Ectodermal cell (in vitro differentiated cells): ENCODE measurements around the gene TTBK2.
"Not testable (repeated sequence)": the region's sequence is repeated elsewhere in the genome, so short reads cannot be mapped to it uniquely, and the experiment has no call there.

Source experiments
- H3K27ac ChIP-seq: 2 replicates; pipeline ENCODE4 v1.7.0; 2013; ENCODE audit warnings: mild to moderate bottlenecking, low read depth, low read length; ENCODE audit not compliant: insufficient read depth, poor library complexity, severe bottlenecking
- H3K27me3 ChIP-seq: 2 replicates; pipeline ENCODE4 v1.7.0; 2013; ENCODE audit warnings: mild to moderate bottlenecking, low read length; ENCODE audit not compliant: insufficient read depth, control insufficient read depth, poor library complexity, severe bottlenecking
- H3K36me3 ChIP-seq: one replicate; pipeline ENCODE4 v1.7.0; 2013; ENCODE audit warnings: low read length; ENCODE audit not compliant: control insufficient read depth, insufficient read depth
- H3K4me1 ChIP-seq: one replicate; pipeline ENCODE4 v1.7.0; 2013; ENCODE audit warnings: low read length; ENCODE audit not compliant: control insufficient read depth, insufficient read depth
- H3K4me3 ChIP-seq: 2 replicates; pipeline ENCODE4 v1.7.0; 2013; ENCODE audit warnings: low read depth, low read length, control low read depth; ENCODE audit not compliant: insufficient read depth
- H3K9me3 ChIP-seq: 2 replicates; pipeline ENCODE4 v1.7.0; 2013; ENCODE audit warnings: mild to moderate bottlenecking, low read length, moderate library complexity; ENCODE audit not compliant: control insufficient read depth
- WGBS, 2 experiments: methylation state at CpG; one replicate each; pipeline ENCODE4 v1.1.7; 2013; ENCODE audit warnings: missing lambda C conversion rate in 2 of 2; 5-methylcytosine and 5-hydroxymethylcytosine counted together

The TTBK2 gene

DNA sequence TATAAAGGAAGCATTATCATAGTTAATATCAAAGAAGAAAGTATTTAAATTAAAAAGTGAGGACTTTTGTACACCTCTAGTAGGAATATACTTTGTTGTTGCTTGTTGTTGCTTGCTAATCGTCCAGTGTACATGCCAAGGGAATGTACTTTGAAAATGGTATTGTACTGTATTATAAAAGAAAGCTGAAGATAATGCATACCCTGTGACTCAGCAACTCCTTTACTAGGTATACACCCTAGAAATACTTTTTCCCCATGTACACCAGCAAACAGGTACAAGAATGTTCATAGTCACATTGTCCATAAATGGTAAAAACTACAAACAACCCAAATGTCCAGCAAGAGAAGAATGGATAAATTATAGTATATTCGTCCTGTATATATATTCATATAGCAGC is 12.0 kb downstream of the TTBK2 start:
- no peak overlapping the region for H3K27ac ChIP-seq
- H3K4me3 ChIP-seq, result no peak overlapping the region
- WGBS, 2 experiments, result 96 to 100% methylated on average over 1 of the region's 2 CpGs
- H3K27me3 ChIP-seq, result no peaks in the 10 kb centered on the region
- H3K4me1 ChIP-seq, result no peaks in the 10 kb centered on the region
- H3K9me3 ChIP-seq, result no peaks in the 10 kb centered on the region
- H3K36me3 ChIP-seq, result no peaks in the 10 kb centered on the region

DNA sequence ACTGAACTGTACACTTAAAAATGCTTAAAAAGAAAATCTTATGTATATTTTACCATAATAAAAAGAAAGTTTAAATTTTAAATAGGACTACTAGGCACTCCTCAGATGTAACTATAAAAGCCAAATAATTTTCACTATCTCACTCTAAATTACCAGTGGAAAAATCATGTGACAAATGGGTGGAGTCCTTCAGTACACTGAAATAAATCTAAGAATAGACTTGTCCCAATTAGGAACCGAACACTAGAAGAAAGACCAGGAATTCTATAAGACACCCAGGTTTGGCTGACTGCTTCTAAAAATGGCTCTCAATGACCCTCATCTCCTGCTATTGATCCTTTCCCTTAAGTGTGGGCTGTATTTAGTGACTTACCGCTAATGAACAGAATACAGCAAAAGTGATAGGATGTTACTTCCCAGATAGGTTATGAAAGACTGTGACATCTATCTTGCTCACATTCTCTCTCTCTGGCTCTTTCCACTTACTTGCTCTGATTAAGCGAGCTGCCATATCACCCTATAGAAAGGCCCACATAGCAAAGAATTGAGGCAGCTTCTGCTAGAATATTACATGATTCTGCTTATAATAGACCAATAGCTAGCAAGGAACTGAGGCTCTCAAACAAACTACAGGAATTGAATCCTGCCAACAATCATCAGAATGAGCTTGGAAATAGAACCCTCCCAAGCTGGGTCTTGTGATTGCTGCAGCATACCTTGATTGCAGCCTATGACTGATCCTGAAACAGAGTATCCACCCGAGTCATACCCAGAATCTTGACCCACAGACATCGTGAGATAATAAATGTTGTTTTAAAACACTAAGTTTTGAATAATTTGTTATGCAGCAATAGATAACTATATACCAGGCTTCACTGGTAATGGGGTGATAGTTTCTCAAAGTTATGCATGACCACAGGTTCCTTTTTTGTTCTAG is 16.9 kb downstream of the TTBK2 start:
- no peak overlapping the region for H3K27ac ChIP-seq
- H3K36me3 ChIP-seq, result no peaks in the 10 kb centered on the region
- WGBS, 2 experiments, result 74 to 76% methylated on average over 5 of the region's 5 CpGs

DNA sequence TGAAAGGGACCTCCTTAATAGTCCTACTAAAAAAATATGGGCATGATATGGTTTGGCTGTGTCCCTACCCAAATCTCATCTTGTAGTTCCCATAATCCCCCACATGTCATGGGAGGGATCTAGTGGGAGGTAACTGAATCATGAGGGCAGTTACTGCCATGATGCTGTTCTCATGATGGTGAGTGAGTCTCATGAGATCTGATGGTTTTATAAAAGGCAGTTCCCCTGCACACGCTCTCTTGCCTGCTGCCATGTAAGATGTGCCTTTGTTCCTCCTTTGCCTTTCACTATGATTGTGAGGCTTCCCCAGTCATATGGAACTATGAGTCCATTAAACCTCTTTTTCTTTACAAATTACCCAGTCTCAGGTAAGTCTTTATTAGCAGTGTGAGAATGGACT is 26.7 kb downstream of the TTBK2 start:
- H3K4me3 ChIP-seq, H3K27me3 ChIP-seq, H3K9me3 ChIP-seq, H3K27ac ChIP-seq, H3K4me1 ChIP-seq, H3K36me3 ChIP-seq: not testable (repeated sequence)
- WGBS, 2 experiments, result 90 to 96% methylated on average over 1 of the region's 1 CpG

More for the DNA sequence above, 16.9 kb downstream of the TTBK2 start:
- H3K27me3 ChIP-seq, result no peaks in the 10 kb centered on the region
- no peaks in the 10 kb centered on the region for H3K4me1 ChIP-seq
- no peaks in the 10 kb centered on the region for H3K9me3 ChIP-seq
- no peak overlapping the region for H3K4me3 ChIP-seq

DNA sequence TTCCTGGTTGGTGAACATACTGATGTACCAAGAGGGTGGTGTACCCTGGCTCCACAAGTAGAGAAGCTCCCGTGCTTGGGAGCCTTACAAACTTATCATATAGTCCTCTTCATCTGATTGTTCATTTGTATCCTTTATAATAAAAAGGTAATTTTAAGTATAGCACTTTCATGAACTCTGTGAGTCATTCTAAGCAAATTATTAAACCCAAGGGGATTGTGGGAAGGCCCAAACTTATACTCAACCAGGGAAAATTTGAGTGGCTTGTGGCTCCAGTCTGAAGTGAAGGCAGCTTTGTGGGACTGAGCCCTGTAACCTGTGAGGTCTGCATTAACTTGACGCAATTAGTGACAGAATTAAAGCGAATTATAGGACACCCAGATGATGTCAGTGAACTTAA is 29.0 kb downstream of the TTBK2 start:
- Histone ChIP-seq H3K4me1 (no peaks in the 10 kb centered on the region), H3K36me3 (no peaks in the 10 kb centered on the region), H3K4me3 (no peak overlapping the region), H3K9me3 (no peaks in the 10 kb centered on the region), H3K27me3 (no peaks in the 10 kb centered on the region), H3K27ac (no peak overlapping the region)
- WGBS, 2 experiments, result 97% methylated on average over 3 of the region's 3 CpGs

DNA sequence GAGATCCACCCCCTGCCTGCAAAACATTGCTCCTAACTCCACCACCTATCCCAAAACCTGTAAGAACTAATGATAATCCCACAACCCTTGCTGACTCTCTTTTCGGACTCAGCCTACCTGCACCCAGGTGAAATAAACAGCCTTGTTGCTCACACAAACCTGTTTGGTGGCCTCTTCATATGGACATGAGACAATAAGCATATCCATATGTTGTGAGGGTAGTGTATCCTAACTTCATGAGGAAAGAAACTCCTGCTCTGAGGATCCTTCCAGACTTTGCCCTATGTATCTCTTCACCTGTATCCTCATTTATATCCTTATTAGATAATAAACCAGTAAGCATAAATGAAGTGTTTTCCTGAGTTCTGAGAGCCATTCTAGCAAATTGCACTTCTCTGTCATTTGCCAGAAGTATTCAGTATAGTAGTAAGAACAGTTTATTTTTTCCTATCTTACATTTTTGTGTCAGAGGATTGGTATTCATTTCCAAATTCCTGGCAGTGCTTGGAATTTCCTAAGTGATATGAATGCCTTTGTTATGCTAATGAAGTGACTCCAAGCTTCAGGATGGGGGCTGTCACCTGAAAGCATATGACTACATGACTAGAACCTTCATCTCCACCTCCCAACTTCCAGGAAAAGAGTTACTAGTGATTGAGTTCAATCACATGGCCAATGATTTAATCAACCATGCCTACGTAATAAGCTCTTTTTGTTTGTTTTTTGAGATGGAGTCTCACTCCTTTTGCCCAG is 30.2 kb downstream of the TTBK2 start:
- no peaks in the 10 kb centered on the region for H3K27me3 ChIP-seq

DNA sequence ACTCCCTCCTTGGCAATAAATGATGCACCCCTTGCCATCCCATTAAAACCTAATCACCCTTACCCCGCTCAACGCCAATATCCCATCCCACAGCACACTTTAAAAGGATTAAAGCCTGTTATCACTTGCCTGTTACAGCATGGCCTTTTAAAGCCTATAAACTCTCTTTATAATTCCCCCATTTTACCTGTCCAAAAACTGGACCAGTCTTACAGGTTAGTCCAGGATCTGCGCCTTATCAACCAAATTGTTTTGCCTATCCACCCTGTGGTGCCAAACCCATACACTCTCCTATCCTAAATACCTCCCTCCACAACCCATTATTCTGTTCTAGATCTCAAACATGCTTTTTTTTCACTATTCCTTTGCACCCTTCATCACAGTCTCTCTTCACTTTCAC is 33.2 kb downstream of the TTBK2 start:
- not testable (repeated sequence) for H3K27ac ChIP-seq, H3K4me3 ChIP-seq, H3K36me3 ChIP-seq, H3K9me3 ChIP-seq, H3K27me3 ChIP-seq, H3K4me1 ChIP-seq
- 95 to 98% methylated on average over 3 of the region's 3 CpGs for WGBS, 2 experiments

More for the DNA sequence above, 30.2 kb downstream of the TTBK2 start:
- 85 to 87% methylated on average over 2 of the region's 2 CpGs for WGBS, 2 experiments
- H3K27ac ChIP-seq, result no peak overlapping the region
- no peak overlapping the region for H3K4me3 ChIP-seq
- H3K4me1 ChIP-seq, result no peaks in the 10 kb centered on the region
- H3K36me3 ChIP-seq, result no peaks in the 10 kb centered on the region
- no peaks in the 10 kb centered on the region for H3K9me3 ChIP-seq

DNA sequence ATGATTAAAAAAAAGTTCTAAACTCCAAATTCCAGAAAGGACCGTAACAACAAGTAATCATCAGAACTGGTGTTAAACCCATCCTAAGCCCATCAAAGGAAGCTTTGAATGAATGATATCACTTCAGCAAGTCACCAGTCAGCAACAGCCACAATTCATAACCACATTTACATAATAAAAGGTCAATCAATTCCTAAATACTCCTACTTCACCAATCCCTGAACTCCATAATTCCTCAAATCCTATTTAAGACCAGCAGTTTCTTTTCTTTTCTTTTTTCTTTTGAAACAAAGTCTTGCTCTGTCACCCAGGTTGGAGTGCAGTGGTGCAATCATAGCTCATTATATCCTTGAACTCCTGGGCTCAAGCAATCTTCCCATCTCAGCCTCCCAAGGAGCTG is 40.5 kb downstream of the TTBK2 start:
- Histone ChIP-seq H3K36me3 (no peaks in the 10 kb centered on the region), H3K27ac (no peak overlapping the region), H3K4me1 (no peaks in the 10 kb centered on the region), H3K9me3 (no peaks in the 10 kb centered on the region), H3K4me3 (no peak overlapping the region), H3K27me3 (no peaks in the 10 kb centered on the region)
- WGBS, 2 experiments, result 77 to 94% methylated on average over 1 of the region's 1 CpG

DNA sequence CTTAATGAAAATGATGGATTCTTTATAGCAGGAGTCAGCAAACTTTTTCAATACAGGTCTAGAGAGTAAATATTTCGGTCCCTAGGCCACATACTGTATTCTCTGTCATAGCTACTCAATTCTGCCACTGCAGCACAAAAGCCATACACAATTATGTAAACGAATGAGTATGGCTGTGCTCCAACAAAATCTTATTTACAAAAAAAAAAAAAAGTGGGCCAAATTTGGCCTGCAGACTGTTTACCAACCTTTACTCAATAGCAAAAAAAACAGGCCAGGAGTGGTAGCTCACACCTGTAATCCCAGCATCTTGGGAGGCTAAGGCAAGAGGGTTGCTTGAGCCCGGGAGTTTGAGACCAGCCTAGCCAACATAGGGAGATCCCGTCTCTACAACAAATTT is 41.1 kb downstream of the TTBK2 start:
- H3K36me3 ChIP-seq, result no peaks in the 10 kb centered on the region
- H3K4me3 ChIP-seq, result no peak overlapping the region
- H3K27me3 ChIP-seq, result no peaks in the 10 kb centered on the region
- no peak overlapping the region for H3K27ac ChIP-seq
- H3K4me1 ChIP-seq, result no peaks in the 10 kb centered on the region
- WGBS, 2 experiments, result 89 to 91% methylated on average over 4 of the region's 4 CpGs
- H3K9me3 ChIP-seq, result no peaks in the 10 kb centered on the region

DNA sequence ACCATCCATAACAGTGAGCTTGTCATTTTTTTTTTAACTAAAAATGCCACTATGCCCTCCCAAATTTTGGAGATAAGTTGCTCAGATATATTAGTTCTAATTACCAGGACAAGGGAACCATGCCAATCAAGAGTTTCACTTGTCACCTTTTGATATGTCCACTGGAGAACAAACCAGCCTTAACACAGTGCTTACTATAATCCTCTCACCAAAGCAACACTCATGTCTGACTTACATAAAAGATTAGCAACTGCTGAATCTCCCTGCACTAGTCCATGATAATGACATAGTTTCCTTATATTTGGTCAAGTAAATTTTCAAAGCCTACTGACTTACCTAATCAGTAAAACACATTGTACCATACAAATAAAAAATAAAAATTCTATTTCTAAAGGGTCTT is 44.4 kb downstream of the TTBK2 start:
- Histone ChIP-seq H3K4me3 (no peak overlapping the region), H3K4me1 (no peaks in the 10 kb centered on the region), H3K27ac (no peak overlapping the region), H3K9me3 (no peaks in the 10 kb centered on the region), H3K36me3 (no peaks in the 10 kb centered on the region), H3K27me3 (no peaks in the 10 kb centered on the region)

DNA sequence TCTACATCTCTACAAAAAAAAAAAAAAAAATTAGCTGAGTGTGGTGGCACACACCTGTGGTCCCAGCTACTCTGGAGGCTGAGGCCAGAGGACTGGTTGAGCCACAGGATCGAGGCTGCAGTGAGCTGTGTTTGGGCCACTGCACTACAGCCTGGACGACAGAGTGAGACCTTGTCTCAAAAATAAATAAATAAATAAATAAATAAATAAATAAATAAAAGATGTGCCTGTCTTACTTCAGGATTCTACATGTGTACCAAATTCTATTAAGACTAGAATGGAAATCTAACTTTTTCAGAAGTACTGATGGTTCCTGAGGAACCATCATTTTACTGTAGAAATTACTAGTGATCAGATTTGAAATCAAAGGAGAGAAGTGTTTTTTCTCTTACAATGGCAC is 51.9 kb downstream of the TTBK2 start:
- H3K27me3 ChIP-seq, result no peaks in the 10 kb centered on the region
- no peak overlapping the region for H3K4me3 ChIP-seq
- H3K36me3 ChIP-seq, result no peaks in the 10 kb centered on the region
- no peaks in the 10 kb centered on the region for H3K9me3 ChIP-seq
- H3K27ac ChIP-seq, result no peak overlapping the region
- WGBS, 2 experiments, result 94 to 96% methylated on average over 1 of the region's 2 CpGs
- H3K4me1 ChIP-seq, result no peaks in the 10 kb centered on the region
